PC-3 (cell line): ENCODE results near the gene ADAM19.

Experiments used
- CTCF ChIP-seq: fragments of 300-600 bp; sonication (generic); conservative IDR thresholded peaks from 2 replicates; pipeline ENCODE4 v1.5.1; 2017; ENCODE audit warnings: antibody characterized with exemption, low read depth, mild to moderate bottlenecking, low read length
- EZH2 ChIP-seq: fragments of 300-600 bp; sonication (generic); IDR thresholded peaks from one replicate; pipeline ENCODE4 v1.6.1; 2017; ENCODE audit warnings: antibody characterized with exemption, mild to moderate bottlenecking, low read length; ENCODE audit not compliant: unreplicated experiment

GRCh38 chr5:157516626-157517325 lies 58.8 kb downstream of the ADAM19 start:
- TF ChIP-seq CTCF: no peak
- TF ChIP-seq EZH2: no peak
